ENCODE results near the gene ARHGEF28.

ARHGEF28 gene

DNA sequence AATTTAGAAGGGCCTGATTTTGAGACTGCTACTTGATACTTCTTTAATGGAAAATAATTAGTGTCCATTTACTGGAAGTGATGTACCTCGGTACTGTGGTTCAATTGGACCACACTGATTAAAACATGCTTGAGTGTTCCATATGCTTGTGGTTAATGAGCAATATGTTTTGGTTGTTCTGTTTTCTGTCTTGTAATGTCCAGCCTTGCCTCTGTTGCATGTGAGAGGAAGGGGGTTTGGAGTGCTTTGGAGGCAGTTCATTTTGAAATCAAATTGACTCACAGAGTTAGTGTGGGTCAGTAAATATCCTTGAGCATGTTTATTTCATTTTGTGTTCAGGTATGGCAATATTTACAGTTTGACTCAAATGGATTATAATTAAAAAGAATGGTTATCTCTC is 334.4 kb downstream of the ARHGEF28 start:
- no peak for DNase-seq (ENCODE audit: low read depth in 2 of 2)

DNA sequence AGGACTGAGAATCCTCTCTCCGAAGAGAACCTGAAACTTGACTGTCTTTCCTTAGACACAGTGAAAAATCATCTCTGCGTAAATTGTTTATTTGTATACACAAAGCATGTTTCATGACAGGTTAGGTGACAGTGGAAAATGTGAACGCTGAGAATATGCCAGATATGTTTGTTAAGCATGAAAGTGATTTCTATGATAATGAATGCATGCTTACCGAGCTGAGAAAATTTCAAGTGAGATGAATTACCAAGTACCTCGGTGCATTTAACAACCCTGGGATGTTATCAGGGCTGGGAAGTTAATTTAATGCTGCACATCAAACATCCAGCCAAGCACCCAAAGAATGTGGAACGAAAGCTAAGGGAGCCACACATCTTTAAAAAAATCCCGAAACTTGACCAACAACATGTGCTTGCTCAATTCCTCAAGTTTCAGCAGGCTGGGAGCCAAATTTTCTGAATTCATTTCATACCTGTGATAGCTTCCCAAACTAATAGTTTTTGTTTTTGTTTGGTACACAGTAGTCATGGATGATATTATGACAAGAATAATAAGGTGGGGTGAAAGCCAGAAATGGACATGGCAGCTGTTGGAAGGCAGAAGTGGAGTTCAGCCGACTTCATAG is 336.9 kb downstream of the ARHGEF28 start:
- no peak for DNase-seq (ENCODE audit: low read depth in 2 of 2)

DNA sequence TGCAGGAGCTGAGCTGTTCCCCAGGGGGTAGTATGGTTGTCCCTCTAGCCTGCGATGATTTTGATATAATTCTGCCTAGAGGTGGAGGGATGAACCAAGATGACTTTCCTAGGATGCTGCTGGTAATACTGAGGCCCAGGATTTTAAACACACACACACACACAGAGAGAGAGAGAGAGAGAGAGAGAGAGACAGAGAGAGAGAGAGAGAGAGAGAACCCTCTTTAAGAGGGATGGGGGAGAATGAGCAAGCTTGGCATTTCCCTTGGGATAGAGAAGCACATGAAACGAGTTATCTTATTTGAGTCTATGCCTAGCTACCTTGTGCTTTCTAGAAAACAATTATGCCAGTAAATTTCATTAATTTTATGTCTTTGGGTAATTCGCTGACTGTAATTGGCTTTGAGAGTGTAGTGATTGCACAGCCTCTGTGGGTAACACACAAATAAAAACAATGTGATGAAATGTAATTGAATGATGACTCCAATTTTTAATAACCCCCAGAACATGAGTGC is 338.4 kb downstream of the ARHGEF28 start:
- no peak for DNase-seq (ENCODE audit: low read depth in 2 of 2)

DNA sequence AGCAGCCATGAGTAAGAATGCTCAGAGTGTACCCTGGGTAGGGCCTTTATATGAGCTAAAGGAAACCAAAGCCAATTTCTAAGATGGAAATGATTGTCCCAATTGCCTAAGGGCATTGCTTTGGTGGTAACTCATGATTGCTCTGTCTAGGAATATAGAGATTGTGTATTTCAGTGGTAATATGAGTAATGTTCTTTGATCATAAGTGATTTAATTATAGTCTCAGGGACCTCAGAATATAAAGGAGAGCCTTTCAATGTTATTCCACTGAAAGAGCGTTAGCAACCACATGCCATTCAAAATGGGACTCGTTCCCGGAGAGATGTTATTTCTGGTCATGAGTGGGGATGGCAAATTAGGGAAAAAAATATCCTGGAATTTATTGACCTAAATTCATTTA is 340.5 kb downstream of the ARHGEF28 start:
- DNase-seq (ENCODE audit: low read depth in 2 of 2), result no peak

DNA sequence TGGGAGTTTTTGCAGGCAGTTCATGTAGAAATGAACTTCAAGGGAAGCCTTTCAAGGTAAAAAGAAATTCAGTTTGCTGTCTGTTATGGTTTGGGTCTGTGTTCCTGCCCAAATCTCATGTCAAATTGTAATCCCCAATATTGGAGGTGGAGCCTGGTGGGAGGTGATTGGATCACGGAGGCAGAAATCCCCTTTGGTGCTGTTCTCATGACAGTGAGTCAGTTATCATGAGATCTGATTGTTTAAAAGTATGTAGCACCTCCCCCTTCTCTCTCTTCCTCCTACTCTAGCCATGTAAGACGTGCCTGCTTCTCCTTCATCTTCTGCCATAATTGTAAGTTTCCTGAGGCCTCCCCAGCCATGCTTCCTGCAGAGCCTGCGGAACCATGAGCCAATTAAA is 341.4 kb downstream of the ARHGEF28 start:
- no peak for DNase-seq (ENCODE audit: low read depth in 2 of 2)

DNA sequence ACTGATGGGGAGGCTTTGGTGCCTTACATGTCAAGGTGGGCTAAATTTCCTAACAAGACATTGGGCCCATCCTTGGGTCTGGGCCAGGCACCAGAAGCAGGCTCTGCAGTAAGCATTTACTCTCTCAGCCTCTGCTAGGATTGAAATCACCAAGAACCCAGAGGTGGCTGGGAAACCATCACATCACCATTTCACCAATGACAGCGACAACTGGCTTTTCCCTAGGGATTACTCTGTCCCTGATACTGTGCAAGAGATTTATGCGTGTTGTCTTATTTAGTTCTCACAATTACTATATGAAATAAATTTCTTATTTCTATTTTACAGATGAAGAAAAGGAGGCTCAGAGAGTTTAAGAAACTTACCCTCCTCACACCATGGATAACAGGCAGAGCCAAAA is 342.2 kb downstream of the ARHGEF28 start:
- DNase-seq (ENCODE audit: low read depth in 2 of 2), result no peak

DNA sequence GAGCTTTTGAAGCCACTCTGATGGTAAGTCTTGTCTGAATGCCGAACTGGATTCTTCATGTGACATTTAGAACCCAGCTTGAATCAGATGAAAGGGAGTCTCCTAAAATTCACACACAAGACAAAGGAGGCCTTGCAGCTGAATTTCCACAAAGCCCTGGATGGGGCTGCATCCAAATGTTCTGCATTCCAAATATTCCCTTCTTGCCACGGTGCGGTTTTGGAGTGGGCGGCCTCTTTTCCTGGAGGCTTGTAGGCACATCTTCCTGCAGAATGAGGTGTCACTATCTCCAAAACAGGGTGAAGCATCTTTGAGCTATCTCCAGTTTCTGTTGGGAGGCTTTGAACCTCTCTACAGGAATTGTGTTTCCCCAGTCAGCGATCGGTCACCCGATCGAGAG is 342.7 kb downstream of the ARHGEF28 start:
- DNase-seq (ENCODE audit: low read depth in 2 of 2), result no peak

DNA sequence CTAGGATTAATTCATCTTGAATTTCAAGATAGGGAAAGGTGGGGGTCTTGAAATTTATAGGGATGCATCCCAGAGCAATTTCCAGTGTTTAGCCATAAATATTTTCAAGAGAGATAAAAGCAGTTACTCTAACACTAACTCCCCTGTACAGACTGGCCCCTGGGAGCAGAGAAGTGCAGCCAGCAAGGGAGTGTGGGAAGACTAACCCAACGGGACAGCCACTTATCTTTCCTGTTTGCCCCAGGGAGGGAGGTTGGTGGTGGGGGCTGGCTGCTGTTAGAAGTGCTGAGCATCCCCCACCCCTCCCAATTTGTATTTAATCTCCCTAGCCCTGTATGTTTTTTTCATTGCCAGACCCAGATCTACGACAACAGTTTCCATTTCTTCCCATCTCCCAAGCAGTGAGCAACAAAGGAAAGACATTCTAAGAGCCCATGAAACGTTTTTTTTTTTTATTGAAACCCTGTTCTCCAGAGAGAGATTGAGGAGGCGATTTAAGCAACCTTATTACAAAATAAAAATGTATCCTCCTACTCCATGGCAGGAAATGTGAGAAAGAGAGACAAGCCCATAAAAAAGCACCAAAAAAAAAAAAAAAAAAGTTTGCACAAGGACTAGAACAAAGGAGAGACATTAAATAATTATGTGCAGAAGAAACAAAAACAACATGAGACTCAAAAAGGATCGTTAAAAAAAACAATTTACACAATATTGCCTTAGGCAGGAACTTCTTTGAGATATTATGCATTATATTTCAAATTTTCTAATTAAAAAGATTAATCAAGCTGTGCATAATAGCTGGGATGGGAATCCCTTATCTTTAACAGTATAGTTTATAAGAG is 343.4 kb downstream of the ARHGEF28 start:
- no peak for DNase-seq (ENCODE audit: low read depth in 2 of 2)

DNA sequence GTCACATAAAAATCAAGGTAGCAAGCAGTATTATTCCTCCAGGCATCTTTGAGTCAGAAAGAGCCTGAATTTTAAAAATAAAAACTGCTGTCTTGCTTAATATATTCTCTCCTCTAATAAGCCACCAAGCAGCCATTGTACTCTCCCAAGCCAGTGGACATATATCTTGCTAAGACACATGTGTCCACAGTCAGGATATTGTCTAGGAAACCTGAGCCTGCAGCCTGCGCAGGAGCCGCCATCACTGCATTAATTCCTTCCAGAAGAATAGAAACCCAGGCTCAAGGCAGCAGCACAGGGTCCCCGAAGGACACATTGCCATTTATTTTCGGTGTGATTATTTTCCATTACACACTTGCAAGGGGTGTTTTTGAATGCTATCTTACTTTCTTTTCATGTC is 345.3 kb downstream of the ARHGEF28 start:
- no peak for DNase-seq (ENCODE audit: low read depth in 2 of 2)

DNA sequence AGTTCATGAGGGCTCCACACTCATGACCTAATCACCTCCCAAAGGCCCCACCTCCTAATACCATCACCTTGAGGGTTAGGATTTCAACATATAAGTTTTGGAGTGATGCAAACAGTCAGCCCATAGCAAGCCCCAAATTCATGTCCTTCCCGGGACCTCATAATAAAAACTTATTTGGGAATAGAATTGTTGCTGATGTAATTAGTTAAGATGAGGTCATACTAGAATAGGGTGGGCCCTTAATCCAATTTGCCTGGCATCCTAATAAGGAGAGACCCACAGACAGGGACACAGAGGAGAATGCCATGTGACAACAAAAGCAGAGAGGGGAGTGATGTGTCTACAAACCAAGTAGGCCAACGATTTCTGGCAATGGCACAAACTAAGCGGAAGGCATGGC is 347.1 kb downstream of the ARHGEF28 start:
- DNase-seq (ENCODE audit: low read depth in 2 of 2), result no peak

DNA sequence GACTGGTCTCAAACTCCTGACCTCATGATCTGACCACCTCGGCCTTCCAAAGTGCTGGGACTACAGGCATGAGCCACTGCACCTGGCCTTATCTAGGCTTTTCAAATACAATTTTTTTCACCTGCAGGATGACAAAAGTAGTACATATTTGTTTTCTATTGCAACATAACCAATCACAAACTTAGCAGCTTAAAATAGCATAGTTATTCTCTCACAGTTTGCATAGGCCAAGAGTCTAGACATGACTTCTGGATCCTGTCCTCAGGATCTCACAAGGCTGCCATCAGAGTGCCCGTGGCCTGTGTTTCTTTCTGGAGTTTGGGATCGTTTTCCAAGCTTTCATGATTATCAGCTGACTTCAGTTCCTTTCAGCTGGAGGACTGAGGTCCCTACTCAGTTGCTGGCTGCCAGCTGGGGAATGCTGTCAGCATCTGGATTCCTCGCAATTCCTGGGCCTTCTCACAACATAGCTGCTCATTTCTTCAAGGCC is 348.9 kb downstream of the ARHGEF28 start:
- DNase-seq (ENCODE audit: low read depth in 2 of 2), result no peak

DNA sequence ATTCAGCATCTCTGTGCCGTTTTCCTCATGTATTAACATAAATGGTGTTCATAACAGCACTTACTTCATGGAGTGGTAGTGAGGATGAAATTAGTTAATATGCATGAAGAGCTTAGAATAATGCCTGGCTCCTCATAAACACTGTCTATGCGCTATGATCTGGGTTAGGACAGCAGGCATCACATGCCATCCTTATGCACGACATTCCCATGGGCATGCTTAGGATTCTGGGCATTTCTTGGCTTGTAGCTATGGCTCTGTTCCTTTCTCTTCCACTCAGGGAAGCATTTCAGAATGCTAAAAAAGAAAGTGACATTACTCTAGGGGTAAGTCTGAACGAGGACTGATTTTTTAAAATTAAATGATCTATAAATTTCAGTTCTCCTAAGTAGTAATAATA is 349.8 kb downstream of the ARHGEF28 start:
- no peak for DNase-seq (ENCODE audit: low read depth in 2 of 2)

DNA sequence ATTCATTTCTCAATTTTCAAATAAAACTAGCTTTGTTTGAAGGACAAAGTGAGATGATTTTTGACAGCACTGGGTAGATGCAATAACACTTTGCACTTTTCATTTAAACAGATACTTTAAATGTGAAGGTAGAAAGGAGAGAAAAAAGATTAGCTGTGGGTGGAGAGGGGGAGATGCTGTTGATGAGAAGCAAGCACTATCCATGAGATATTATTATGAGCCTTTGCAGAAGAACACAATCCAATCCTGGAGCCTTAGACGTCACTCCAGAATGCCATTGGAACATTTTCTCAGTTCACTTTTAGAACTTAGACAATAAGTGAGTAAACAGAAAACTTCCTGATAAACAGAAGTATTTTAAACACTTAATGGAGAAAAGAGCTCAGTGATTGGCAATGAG is 351.1 kb downstream of the ARHGEF28 start:
- DNase-seq (ENCODE audit: low read depth in 2 of 2), result no peak

DNA sequence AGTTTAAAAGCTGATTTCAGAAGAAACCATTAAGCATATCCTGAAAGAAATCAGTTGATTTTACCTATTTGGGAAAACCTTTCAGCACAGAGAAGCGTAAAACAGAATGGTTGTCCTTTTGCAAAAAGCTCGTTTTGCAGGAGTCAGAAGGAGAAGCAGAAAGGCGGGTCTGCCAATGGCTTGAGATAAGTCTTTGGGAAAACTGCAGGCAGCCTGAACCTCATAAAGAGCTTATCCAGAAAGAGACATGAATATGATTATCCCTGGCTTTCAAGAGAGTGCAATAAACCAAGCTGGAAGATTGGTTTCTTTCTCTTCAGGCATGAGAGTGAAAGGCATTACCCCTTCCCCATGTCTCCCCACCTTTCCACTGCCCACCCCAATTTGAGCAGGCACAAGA is 353.3 kb downstream of the ARHGEF28 start:
- DNase-seq (ENCODE audit: low read depth in 2 of 2), result no peak

DNA sequence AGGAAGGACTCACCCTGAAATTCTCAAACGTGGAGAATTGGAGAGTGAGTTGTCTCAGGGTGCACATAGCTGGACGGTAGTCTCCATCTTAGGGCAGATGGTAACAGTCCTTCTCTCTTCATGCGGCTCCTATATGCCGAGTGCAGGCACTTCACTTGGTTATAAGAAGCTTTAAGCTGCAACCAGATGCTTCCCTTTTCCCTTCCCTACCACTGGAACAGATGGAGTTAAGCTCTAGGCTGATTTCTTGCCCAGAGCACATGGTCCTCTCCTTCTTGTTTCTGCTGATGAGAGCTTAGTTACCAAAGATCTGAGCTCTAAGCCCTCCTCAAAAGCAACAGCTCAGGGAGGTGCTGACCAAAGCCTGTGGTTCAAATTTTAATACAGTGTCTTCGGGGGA is 355.7 kb downstream of the ARHGEF28 start:
- no peak for DNase-seq (ENCODE audit: low read depth in 2 of 2)

DNA sequence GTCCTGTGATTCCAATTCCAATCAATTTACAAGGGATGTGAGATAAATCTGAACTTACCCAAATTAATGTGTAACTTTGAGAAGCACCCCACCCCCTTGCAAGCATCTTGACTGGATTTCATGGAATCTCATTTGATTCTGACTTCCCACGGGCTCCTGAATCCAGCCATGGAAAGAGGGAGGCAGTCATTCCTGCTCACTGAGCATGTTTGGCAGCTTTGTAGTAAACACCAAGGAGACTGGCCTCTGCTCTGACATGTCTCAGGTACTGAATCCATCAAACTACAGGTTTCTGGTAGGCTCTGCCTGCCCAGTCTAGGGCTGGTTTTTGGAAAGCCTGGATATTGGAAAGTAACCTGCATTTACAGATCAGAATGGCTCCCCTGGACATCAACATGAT is 357.6 kb downstream of the ARHGEF28 start:
- DNase-seq (ENCODE audit: low read depth in 2 of 2), result no peak

DNA sequence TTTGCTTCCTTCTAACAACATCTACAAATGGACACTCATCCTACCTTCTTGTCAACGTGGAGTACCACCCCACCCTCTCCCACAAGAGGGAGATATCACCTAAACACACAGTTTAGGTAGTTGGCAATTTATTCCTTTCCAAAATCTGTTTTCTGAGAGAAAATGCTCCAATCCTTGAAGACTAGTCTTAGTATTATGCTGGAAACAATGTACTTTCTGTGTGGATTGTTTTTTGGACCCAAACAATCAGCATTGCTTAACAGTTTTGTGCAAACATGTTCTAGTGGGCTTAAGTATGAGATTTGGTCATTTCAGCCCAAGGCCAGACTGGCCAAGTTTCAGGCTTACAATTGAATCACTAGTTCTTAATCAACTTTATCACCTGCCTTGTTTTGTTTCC is 359.1 kb downstream of the ARHGEF28 start:
- no peak for DNase-seq (ENCODE audit: low read depth in 2 of 2)

DNA sequence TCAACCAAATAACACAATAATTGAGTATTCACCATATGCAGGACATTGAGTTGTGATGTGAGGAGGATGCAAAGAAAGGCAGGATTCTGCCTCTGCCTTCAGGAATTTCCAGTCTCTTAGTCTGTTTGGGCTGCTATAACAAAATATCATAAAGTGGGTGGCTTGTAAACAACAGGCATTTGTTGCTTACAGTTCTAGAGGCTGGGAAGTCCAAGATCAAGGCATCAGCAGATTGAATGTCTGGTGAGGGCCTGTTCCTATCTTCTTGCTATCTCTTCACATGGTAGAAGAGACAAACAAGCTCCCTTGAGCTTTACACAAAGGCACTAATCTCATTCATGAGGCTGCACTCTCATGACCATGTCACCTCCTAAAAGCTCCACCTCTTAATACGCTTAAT is 360.7 kb downstream of the ARHGEF28 start:
- DNase-seq (ENCODE audit: low read depth in 2 of 2), result no peak

DNA sequence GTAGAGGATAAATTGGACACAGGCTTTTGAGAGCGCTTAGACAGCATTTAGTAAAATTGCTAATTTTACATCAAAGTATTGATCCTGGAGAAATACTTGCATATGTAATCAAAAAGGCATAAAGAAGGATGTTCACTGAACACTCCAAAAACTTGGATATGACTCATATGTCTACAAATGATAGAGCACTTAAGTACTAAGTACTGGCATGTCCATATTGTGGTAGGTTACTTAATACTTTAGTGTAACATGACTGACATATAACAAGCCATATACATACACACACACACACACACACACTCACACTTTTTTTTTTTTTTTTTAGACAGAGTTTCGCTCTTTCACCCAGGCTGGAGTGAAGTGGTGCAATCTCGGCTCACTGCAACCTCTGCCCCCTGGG is 361.9 kb downstream of the ARHGEF28 start:
- DNase-seq (ENCODE audit: low read depth in 2 of 2), result no peak

DNA sequence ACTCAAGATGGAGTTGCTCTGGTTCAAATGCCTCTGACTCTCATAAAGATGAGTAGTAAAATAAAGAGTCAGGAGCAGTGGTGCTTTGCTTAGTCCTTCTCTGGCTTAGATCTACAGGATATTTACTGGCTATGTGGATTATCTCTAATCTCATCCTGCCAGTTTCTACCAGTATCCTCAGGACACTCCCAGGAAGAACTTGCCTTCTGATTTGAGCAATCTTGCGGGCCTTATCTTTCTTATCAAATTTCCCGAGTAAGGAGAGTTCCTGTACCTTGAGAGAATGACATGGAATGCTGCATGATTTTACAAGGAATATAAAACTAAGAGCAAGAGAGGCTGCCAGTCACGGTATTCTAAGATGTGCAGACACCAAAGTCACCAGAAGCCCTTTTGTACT is 364.0 kb downstream of the ARHGEF28 start:
- no peak for DNase-seq (ENCODE audit: low read depth in 2 of 2)
